Astrocyte of the hippocampus (primary cell): Measurements from ENCODE around the gene SUGT1.
"Not testable (repeated sequence)": the region's sequence is repeated elsewhere in the genome, so short reads cannot be mapped to it uniquely, and the experiment has no call there.

Experiments used
- DNase-seq: peaks from one replicate; pipeline ENCODE4 v3.0.0; 2011; ENCODE audit warnings: low read depth, low spot score

Gene SUGT1

DNA sequence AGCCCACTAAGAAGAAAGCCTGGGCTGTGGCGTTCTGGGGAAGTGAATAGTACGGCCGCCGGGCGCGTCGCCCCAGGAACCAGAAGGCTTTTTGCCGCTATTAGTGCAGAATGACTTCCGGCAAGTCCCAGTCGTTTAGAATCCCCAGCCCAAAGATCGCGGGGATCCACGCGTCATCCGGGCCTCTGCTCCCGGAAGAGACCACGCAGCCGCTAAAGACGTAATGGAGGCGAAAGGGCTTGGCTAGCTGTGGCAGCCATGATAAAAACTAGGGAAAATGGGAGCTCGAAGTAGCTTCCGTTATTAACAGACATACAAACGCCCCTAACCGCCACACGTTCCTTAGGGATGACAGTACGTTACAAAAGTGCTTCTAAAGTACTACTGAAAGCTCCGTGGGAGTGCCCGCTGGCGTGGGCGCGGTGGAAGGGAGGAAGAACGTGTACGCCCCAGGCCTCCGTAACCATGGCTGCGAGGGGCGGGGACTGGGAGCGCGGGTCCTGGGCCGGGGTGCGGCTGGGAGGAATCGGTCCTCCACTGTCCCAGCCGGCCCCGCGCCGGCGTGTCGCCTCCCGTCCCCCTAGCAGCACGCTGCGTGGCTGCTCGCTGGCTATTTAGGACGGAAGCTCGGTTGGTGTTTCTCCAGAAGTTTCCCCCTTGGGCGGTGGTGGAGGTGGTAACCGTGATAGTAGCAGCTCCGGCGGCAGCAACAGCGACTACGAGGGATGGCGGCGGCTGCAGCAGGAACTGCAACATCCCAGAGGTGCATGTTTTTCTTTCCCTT, at the start of gene SUGT1:
Gene SUGT1, plus strand, starts transcription at position 641 of the 784 bp plus-strand sequence. Its CDS starts 85 bp downstream, at position 726.
- DNase-seq, result peak; percentile 99

DNA sequence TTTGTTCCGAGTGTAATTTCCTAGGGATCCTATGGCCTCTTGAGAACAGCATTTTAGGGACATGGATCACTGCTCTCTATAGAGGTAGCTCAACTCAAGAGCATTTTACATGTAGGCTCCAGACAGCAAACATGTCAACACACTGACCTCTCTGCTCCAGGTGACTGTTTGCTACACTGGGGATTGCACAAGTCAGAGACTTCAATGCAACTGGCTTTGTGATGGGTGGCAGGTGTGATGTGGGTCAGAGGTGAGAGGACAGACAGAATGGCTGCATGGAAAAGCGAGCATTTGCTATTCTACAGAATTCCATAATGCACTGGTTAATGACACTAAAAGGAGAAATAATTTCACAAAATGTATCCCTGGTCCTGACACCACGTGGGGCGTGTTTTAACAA, 49.3 kb upstream of the SUGT1 start:
- DNase-seq, result not testable (repeated sequence)

DNA sequence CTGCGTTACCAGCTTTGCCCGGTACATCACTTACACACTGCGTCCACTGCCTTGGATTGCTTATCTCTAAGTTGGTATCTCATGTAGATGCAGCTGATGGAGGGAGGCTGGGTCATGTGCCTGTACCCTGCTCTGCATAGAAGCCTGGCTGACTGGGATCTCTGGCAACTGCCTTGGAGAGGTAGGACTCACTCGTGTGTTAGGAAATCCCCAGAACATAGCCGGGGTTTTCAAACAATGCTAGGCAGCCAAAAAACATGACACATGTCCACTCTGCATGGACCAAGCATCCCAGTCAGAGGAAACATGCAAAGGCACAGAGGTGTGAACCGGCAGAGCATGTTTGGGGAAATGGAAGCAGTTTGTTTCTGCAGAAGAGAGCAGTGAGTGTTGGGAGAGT, 46.5 kb upstream of the SUGT1 start:
- not testable (repeated sequence) for DNase-seq

DNA sequence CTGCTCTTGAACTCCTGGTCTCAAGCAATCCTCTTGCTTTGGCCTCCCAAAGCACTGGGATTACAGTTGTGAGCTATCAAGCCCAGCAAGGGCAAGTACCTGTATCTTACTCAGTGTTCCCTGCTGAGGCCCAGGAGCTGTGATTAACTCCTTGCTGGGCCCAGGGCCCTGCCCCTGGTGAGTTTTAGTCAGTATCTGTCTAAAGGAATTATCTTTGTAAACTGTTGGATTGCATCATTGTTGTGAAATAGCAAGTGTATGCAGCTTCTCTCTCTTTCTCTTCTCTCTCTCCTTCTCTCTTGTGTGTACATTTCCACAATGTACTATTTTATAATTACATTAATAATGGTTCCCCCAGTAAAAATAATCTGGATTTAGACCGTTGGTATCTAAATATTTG, 45.8 kb upstream of the SUGT1 start:
- DNase-seq, result not testable (repeated sequence)

DNA sequence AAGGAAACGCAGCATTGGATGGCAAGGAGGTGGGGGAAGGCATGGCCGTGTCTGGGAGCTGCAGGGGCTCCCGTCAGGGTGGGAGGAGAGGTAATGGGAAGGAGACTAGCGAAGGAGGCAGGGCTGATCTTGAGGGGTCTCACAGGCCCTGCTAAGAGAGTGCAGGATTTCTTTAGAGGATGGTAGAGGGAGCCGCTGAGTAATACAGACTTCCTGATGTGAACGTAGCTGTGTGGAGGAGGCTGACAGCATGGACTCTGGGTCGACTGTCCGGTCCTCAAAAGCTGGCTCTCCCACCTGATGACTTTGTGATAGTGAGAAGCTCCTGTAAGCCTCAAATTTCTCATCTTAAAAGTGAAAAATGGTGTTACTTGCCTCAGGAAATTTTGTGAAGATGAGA, 44.5 kb upstream of the SUGT1 start:
- DNase-seq, result not testable (repeated sequence)

DNA sequence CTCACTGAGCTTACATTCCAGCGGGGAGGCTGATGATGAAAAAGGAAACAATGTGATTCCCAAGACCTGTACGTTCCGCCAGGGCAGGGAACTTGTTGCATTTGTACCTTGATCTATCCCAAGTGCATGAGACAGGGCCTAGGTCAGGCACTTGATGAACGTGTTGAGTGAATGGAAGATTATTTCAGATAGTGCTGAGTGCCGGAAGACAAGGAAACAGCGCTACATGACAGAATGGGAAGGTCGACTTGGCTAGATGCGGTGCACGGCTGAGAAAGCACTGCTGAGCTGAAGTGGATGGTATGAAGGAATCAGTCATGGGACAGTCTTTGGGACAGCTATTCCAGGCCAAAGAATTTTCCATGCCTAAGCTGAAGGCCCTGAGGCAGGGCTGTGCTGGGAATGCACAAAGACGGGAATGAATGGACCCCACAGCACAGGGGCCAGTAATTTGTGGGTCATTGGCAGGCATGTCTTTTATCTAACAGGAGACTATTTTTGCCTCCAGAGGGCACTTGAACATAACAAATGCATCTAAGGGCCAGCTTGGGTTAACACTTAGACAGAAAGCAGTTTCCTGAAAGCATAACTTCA, 43.5 kb upstream of the SUGT1 start:
- DNase-seq, result peak; percentile 57

DNA sequence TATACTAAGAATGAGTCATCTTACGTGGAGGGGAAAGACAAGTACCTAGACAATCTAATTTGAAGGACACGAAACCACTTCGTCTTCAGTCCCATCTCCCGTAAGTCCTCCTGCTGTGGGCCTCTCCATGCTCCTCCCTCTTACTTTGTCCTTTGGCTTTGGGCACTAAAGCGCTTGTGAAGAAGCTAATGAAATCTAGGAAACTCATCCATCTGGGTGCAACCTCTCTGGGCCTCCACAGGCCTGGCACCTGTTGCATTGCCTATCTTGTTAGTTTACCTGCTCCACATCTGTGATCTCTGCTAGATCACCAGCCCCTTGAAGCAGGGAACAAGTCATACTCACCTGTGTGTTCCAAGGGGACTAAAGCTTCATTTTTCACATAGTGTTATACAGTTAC, 42.5 kb upstream of the SUGT1 start:
- DNase-seq, result not testable (repeated sequence)

DNA sequence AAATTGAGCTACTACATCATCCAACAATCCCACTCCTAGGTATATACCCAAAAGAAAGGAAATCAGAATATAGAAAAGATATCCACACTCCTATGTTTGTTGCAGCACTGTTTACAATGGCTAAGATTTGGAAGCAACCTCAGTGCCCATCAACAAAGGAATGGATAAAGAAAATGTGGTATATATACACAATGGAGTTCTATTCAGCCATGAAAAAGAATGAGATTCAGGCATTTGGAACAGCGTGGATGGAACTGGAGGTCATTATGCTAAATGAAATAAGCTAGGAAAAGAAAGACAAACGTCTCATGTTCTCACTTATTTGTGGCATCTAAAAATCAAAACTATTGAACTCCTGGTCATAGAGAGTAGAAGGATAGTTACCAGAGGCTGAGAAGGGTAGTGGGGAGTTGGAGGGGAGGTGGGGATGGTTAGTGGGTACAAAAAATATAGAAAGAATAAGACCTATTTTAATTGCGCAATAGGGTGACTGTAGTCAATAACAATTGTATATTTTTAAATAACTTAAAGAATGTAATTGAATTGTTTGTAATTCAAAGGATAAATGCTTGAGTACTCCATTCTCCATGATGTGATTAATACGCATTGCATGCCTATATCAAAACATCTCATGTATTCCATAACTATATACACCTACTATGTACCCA, 37.4 kb upstream of the SUGT1 start:
- DNase-seq, result no peak

DNA sequence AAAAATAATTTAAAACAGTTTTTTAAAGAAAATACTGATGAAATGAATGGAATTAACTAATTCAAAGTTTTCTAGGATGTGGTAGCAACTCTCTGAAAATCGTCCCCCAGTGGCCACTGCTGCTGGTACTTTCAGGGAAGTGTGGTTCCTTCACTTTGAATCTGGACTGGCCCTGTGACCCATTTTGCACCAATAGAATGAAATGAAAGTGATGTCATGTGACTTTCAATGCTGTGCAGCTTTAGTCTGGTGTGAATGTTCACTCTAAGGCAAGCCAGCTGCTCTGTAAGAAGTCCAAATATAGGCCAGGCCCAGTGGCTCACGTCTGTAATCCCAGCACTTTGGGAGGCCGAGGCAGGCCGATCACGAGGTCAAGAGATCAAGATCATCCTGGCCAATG, 36.8 kb upstream of the SUGT1 start:
- no peak for DNase-seq

DNA sequence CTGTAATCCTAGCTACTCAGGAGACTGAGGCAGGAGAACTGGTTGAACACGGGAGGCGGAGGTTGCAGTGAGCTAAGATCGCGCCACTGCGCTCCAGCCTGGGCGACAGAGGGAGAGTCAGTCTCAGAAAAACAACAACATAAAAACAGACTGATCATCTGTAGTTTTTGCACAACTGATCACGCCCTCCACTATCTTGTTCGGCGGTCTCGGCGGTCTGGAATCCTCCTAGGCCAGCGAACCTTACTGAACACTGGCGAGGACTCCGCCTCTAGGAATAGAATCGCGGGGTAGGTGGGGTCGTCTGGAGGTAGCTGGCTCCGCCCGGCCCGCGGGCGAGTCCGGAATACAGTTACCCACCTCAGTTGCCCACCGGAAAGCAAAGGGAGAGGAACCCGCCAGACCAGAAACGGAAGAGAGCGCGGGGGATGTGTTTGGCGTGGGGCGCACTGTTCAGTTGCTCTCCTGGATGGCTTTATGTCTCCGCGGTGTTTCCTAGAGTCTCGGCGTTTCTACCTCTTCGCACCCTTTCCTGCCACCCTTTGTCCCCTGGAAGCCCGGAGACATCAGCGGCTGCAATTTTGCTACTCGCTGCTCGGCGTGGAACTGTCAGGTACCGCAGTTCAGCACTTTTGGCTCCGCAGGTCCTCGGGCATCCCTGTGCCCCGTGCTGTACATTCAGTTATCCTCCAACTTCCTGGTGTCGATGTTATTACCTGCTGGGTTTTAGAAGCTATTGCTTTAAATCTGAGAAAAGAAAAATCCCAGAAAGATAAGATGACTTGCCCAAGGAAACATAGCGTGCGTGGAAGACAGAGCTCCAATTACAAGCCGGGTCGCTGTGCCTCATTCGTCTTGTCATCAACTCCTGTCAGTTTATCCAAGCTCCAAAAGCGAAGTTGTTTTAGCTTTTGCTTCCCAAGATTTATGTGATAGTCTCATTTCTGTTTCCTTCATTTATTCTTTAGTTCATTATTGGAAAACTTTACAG, 35.3 kb upstream of the SUGT1 start:
- DNase-seq, result peak; percentile 94

DNA sequence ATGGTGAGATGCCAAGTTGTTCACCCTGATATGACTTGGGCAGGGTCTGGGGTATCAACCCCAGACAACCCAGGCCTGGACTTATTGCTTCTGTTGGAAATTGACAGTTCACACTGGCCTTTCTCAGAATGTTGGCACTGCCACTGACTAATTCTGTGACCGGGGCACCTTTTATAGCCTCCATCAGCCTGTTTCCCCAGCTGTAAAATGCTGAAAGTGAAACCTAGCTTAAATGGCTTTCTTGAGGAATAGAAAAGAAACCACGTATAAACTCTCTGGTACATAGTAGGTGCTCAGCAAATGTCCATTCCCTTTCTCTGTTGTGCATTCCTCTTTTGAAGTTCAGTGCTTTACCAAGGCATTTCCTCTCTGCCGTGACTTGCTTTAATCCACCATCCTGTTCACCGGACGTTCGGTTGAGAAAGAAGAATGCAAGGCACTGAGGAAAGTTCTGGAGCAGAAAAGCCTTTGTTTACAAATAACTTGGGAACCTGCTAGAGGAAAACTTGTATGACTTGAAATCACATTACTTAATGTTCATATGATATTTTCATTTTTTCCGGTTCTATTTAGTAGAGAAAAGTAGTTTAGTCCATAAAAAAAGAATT, 21.4 kb upstream of the SUGT1 start:
- not testable (repeated sequence) for DNase-seq

DNA sequence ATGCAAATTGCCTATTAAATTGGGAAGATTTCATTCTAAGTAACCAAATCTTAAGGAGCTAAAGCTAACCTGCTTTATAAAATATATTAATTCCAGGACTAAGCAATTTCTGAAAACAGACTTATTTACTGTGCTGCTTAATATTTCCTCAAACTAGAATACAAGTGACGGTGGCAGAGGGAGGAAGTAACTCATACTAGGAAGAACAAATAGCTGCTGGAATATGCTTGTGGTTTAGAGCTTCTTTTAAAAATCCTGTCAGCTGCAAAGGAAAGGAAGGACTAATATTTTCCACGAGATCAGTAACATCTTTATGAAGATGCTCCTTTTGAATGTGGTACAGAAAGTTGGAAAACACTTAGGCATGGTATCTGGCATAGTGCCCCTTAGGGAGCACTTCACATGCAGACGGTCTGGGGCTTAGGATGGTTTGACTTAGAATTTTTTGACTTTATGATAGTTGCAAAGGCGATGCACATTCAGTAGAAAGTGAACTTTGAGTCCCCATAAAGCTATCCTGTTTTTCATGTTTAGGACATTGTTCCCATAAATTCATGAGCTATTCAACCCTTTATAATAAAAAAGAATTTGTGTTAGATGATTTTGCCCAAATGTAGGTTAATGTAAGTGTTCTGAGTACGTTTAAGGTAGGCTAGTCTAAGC, 13.8 kb upstream of the SUGT1 start:
- DNase-seq, result no peak

DNA sequence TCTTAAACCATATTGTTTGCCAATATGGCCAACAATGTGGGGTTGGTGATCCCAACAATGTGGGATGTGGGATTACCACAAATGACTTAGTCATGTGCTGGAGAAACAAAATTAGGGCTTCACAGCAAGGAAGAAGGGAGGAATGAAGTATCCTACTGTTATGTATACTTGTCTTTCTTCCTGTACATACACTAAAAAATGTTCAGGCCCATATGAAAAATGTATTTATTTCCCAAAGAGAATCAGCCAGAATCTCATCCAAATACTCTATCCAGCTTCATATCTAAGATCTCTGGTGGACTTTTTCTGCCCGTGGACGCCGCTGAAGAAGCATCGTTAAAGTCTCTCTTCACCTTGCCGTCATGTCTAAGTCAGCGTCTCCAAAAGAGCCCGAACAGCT, 10.5 kb upstream of the SUGT1 start, which contains the start of gene HNRNPA1L2:
Gene HNRNPA1L2, plus strand, starts transcription at position 301 of the 400 bp plus-strand sequence. Its CDS starts 62 bp downstream, at position 363.
- no peak for DNase-seq

DNA sequence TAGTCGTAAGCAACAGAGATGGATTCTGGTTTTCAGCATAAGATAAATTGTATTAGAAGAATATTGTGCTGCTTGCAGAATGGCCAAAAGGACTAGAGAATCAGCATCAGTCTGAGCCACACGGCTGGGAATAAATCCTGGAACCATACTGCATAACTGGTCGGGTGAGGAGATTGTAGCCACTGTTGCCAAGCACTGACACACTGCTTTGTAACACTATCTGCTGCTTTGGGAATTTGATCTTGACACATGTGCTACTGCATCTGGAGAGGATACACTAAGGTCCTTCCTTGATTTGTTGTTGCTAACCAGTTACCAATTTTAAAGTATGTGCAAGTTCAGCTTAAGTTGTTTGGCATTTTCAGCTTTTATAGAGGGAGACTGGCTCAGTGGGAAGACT, 8.5 kb upstream of the SUGT1 start:
- DNase-seq, result no peak

DNA sequence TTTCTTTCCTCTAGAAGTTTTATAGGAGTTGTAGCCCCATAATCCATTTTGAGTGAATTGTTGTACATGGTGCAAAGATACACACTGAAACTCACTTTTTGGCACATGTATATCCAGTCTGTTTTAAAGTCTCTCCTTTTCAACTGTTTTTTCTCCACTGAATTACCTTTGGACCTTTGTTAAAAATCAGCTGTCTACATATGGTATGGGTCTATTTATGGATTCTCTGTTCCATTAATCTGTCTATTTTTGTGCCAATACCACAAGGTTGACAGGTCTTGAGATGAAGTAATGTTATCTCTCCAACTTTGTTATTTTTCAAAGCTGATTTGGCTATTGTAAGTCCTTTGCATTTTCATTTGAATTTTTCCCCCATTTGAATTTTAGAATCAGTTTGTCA, 5.7 kb upstream of the SUGT1 start:
- DNase-seq, result no peak

DNA sequence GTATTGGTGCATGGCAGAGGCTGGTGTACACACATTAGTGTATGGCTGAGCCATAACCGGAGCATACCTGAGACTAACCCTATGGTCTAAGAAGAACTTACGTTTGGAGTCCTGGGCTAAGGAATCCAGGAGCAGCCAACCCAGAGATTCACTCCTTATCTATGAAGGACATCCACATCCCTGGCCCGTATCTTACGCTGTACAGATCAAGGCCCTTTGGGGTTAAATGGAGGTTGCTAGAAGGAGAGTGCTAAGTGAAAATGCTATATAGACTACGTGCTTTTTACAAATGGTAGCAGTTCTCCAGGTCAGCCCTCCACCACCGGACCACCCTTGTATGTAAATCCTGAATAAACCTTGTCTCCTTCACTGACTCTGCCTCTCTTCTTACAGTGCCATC, 1.9 kb upstream of the SUGT1 start:
- DNase-seq, result peak; percentile 4

DNA sequence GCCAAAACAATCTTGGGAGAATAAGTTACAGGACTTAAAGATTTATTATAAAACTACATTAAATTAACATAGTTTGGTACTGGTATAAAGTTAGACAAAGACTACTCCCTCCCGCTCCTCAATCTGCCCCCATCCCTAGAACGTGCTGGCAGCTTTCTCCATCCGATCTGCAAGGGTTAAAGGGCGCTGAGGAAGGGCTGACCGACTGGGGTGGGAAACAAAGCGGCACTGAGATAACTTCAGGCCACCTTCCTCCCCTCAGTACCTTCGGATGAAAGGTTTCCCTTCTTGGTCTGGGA, 790 bp upstream of the SUGT1 start:
- DNase-seq, result no peak

DNA sequence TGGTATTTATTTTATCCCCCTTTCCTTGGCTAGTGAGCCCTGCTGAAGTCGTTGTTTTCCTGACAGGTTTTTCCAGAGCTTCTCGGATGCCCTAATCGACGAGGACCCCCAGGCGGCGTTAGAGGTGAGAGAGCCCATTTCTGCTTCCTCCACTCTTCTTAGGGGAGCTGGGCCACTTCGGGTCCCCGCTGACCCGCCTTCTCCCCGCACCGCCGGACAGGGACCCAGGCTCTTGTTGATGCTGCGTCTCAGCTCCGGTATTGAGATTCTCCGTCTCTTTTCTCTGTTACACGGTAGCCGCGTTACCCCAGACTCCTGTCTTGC, 306 bp downstream of the SUGT1 start:
- DNase-seq, result no peak

DNA sequence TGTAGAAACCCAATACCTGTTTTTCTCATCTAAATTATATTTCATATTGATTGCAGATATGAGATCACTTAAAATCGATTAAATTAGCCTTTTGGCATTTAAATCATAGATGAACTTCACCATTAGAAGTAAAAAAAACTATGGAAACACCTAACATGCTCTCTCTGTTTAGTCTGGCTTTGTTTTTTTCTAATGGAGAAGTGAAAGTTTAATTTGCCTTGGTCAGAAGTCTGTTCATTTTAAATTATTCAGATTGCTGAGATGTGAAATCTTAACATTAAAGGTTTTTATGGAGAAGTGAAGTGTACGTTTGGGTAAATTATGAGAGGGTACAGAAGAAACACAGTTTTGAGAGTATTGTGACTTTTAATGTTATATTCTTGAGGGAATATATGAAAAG, 6.7 kb downstream of the SUGT1 start:
- DNase-seq, result no peak

DNA sequence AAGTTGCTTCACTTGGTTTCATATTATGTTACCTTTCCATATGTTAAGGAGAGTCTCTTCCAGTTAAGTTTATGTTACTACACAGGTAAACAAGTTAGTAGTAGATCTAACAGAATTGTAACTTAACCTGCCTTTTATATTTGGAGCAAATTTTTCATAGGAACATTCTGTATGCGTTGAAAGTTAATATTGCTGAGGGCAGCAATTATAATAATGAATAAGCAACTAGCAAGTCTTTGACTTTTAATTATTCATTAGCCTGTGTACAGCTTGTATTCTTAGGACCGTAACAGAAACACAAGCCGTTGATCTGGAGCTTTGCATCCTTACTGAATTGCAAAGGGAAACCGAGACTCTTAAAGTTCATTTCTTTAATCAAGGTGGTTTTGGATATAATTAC, 11.6 kb downstream of the SUGT1 start:
- no peak for DNase-seq

DNA sequence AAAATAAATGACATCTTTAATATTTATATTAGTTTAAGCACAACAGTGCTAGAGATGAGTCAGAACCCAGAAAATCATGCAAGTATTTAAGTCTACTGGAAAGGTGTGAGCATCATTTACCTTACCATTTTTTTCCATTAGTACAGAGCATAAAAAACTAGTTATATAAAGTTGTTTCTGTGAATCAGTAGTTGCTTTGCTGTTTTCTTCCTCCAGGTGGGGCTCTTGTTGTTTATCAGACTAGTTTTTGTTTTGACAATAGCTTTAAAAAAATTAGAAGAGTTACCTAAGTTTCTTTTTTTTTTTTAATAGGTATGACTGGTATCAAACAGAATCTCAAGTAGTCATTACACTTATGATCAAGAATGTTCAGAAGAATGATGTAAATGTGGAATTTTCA, 12.7 kb downstream of the SUGT1 start:
- DNase-seq, result peak; percentile 47
